MM.1S (cell line): ENCODE data around the gene ARHGAP33.

Experiments
- DNase-seq: peaks from one replicate; pipeline ENCODE4 v3.0.0-alpha.2; 2015
- H2AFZ ChIP-seq: fragments of 300-600 bp; sonication (generic); 2 replicates; pipeline ENCODE4 v1.6.0; 2016; ENCODE audit warnings: antibody characterized with exemption, low read length
- H3F3A ChIP-seq: fragments of 300-600 bp; sonication (generic); 2 replicates; pipeline ENCODE4 v1.6.1; 2016; ENCODE audit warnings: mild to moderate bottlenecking, antibody characterized with exemption, low read length, moderate library complexity, mixed read lengths; ENCODE audit not compliant: insufficient read depth
- H3K27ac ChIP-seq: fragments of 300-600 bp; sonication (generic); 2 replicates; pipeline ENCODE4 v1.5.1; 2016; ENCODE audit warnings: mild to moderate bottlenecking, low read length
- H3K27me3 ChIP-seq: fragments of 300-600 bp; sonication (generic); replicated peaks from 2 replicates; pipeline ENCODE4 v1.6.0; 2016; ENCODE audit warnings: low read length; ENCODE audit not compliant: insufficient read depth
- H3K36me3 ChIP-seq: fragments of 300-600 bp; sonication (generic); replicated peaks from 2 replicates; pipeline ENCODE4 v1.6.1; 2016; ENCODE audit warnings: mild to moderate bottlenecking, low read length, mixed read lengths; ENCODE audit not compliant: insufficient read depth
- H3K4me1 ChIP-seq: fragments of 300-600 bp; sonication (generic); 2 replicates; pipeline ENCODE4 v1.6.1; 2016; ENCODE audit warnings: low read length, mixed read lengths
- H3K4me2 ChIP-seq: fragments of 300-600 bp; sonication (generic); 2 replicates; pipeline ENCODE4 v1.6.0; 2016; ENCODE audit warnings: low read depth, low read length
- H3K4me3 ChIP-seq: fragments of 300-600 bp; sonication (generic); 2 replicates; pipeline ENCODE4 v1.5.1; 2016; ENCODE audit warnings: low read length, mixed read lengths
- H3K79me2 ChIP-seq: fragments of 300-600 bp; sonication (generic); 2 replicates; pipeline ENCODE4 v1.6.1; 2016; ENCODE audit warnings: mixed run types, low read length, mixed read lengths
- H3K9ac ChIP-seq: fragments of 300-600 bp; sonication (generic); 2 replicates; pipeline ENCODE4 v1.6.1; 2016; ENCODE audit warnings: low read length, mixed read lengths
- H3K9me2 ChIP-seq: fragments of 300-600 bp; sonication (generic); replicated peaks from 2 replicates; pipeline ENCODE4 v1.6.1; 2016; ENCODE audit warnings: mild to moderate bottlenecking, low read length, mixed read lengths; ENCODE audit not compliant: insufficient read depth
- H3K9me3 ChIP-seq: fragments of 300-600 bp; sonication (generic); replicated peaks from 2 replicates; pipeline ENCODE4 v1.6.1; 2016; ENCODE audit warnings: mild to moderate bottlenecking, low read length, mixed read lengths; ENCODE audit not compliant: insufficient read depth
- H4K20me1 ChIP-seq: fragments of 300-600 bp; sonication (generic); 2 replicates; pipeline ENCODE4 v1.6.1; 2016; ENCODE audit warnings: mild to moderate bottlenecking, low read length, moderate library complexity, mixed read lengths; ENCODE audit not compliant: insufficient read depth
- EZH2 ChIP-seq: fragments of 300-600 bp; sonication (generic); optimal IDR thresholded peaks from 2 replicates; pipeline ENCODE3; 2017; ENCODE audit warnings: low read depth, mild to moderate bottlenecking, antibody characterized with exemption, low read length, mixed read lengths
- EZH2phosphoT487 ChIP-seq: fragments of 300-600 bp; sonication (generic); IDR thresholded peaks from 2 replicates; pipeline ENCODE4 v1.6.1; 2018; ENCODE audit warnings: antibody characterized with exemption, low read length
- TF ChIP-seq, protein P1 (sequence below): fragments of 300-600 bp; sonication (generic); IDR thresholded peaks from 2 replicates; pipeline ENCODE4 v1.5.1; 2016; ENCODE audit warnings: antibody characterized with exemption, low read length, mixed read lengths

Gene ARHGAP33

DNA sequence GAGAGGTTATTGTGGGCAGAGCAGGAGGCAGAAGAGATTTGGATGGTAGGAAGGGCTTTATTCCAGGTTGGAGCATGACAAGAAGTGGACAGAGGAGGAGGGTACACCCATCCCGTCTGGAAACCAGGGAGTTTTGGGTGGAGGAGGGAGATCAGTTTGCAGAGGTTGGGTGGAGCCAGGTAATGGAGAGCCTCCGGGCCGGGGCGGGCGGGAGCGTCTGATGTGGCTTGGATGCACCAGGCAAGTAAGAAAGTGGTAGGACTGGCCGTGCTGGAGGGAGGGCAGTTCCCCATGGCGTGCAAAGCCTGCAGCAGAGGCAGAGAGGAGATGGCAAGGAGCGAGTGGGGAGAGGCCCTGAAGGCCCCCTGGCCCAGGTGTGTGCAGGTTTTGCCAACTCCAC is 44.0 kb upstream of the ARHGAP33 start:
- Histone ChIP-seq H3K79me2 (no peaks in the 10 kb centered on the region), H3K9me2 (no peaks in the 10 kb centered on the region), H3K9ac (no peak overlapping the region), H3K4me3 (no peak overlapping the region), H3K27me3 (no peaks in the 10 kb centered on the region), H3K36me3 (peaks cover 6% of the 10 kb centered on the region; the same call in 1 of the 2 replicates), H3K27ac (no peak overlapping the region), H3K4me2 (no peak overlapping the region), H3K4me1 (no peaks in the 10 kb centered on the region), H3F3A (no peaks in the 10 kb centered on the region), H2AFZ (no peak overlapping the region), H3K9me3 (no peaks in the 10 kb centered on the region), H4K20me1 (no peaks in the 10 kb centered on the region)
- no peak for DNase-seq
- TF ChIP-seq EZH2 (no peak), EZH2phosphoT487 (no peak)
- TF ChIP-seq, protein P1, sequence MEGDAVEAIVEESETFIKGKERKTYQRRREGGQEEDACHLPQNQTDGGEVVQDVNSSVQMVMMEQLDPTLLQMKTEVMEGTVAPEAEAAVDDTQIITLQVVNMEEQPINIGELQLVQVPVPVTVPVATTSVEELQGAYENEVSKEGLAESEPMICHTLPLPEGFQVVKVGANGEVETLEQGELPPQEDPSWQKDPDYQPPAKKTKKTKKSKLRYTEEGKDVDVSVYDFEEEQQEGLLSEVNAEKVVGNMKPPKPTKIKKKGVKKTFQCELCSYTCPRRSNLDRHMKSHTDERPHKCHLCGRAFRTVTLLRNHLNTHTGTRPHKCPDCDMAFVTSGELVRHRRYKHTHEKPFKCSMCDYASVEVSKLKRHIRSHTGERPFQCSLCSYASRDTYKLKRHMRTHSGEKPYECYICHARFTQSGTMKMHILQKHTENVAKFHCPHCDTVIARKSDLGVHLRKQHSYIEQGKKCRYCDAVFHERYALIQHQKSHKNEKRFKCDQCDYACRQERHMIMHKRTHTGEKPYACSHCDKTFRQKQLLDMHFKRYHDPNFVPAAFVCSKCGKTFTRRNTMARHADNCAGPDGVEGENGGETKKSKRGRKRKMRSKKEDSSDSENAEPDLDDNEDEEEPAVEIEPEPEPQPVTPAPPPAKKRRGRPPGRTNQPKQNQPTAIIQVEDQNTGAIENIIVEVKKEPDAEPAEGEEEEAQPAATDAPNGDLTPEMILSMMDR, result no peak

DNA sequence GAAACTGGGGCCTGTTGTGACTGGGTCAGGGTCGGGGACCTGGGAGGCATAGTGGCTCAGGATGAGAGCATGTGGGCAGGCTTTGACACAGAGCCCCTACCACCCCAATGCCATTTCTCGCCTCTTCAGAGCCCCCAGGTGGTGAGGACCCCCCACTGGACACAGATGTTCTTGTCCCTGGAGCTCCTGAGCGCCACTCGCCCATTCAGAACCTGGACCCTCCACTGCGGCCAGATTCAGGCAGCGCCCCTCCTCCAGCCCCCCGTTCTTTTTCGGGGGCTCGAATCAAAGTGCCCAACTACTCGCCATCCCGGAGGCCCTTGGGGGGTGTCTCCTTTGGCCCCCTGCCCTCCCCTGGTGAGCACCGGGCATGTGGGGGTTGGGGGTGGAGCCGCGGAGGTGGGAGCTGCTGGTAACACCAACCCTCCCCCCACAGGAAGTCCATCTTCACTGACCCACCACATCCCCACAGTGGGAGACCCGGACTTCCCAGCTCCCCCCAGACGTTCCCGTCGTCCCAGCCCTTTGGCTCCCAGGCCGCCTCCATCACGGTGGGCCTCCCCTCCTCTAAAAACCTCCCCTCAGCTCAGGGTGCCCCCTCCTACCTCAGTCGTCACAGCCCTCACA is 43.5 kb upstream of the ARHGAP33 start:
- Histone ChIP-seq H3K9ac (no peak overlapping the region), H3K4me3 (no peak overlapping the region), H3K4me2 (no peak overlapping the region), H3K79me2 (no peaks in the 10 kb centered on the region), H3K9me2 (no peaks in the 10 kb centered on the region), H3K4me1 (no peaks in the 10 kb centered on the region), H3K27ac (no peak overlapping the region), H3K27me3 (no peaks in the 10 kb centered on the region), H3F3A (no peaks in the 10 kb centered on the region), H2AFZ (no peak overlapping the region), H4K20me1 (no peaks in the 10 kb centered on the region), H3K9me3 (no peaks in the 10 kb centered on the region), H3K36me3 (peaks cover 5% of the 10 kb centered on the region; the same call in 1 of the 2 replicates)
- peak; percentile 0 for DNase-seq
- no peak for TF ChIP-seq EZH2
- TF ChIP-seq EZH2phosphoT487, result no peak
- TF ChIP-seq, protein P1, result no peak

DNA sequence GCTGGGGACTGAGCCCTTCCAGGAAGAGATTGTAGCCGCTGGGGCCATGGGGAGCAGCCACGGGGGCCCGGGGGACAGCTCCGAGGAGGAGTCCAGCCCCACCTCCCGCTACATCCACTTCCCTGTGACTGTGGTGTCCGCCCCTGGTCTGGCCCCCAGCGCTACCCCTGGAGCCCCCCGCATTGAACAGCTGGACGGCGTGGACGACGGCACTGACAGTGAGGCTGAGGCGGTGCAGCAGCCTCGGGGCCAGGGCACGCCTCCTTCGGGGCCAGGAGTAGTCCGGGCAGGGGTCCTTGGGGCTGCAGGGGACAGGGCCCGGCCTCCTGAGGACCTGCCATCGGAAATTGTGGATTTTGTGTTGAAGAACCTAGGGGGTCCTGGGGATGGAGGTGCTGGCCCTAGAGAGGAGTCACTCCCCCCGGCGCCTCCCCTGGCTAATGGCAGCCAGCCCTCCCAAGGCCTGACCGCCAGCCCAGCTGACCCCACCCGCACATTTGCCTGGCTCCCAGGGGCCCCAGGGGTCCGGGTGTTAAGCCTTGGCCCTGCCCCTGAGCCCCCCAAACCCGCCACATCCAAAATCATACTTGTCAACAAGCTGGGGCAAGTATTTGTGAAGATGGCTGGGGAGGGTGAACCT is 42.7 kb upstream of the ARHGAP33 start:
- no peaks in the 10 kb centered on the region for H3K9me3 ChIP-seq
- 0 out of 2 replicates have a peak, but pooled peaks cover 5% of the 10 kb centered on the region for H3K36me3 ChIP-seq

More for the DNA sequence above, 42.7 kb upstream of the ARHGAP33 start:
- Histone ChIP-seq H3K9ac (no peak overlapping the region), H3K79me2 (no peaks in the 10 kb centered on the region), H3F3A (no peaks in the 10 kb centered on the region), H3K27ac (no peak overlapping the region), H4K20me1 (no peaks in the 10 kb centered on the region), H3K4me3 (no peak overlapping the region), H2AFZ (no peak overlapping the region), H3K4me2 (no peak overlapping the region), H3K9me2 (no peaks in the 10 kb centered on the region), H3K4me1 (no peaks in the 10 kb centered on the region), H3K27me3 (no peaks in the 10 kb centered on the region)
- peak; percentile 2 for DNase-seq
- TF ChIP-seq, protein P1, result no peak
- TF ChIP-seq EZH2 (no peak), EZH2phosphoT487 (no peak)
